Endothelial cell of umbilical vein (primary cell): ENCODE results near the gene SLCO6A1. TPM values are rescaled to one million over a fixed set of nuclear protein-coding genes. Genes with fewer than 3 reads are reported as not detected.

Experiments
- BruUV-seq: library from RNA; stranded (reverse); fragments of 400-500 nt; replicated peaks from 2 replicates; lab custom pipeline; 2021; lab: Mats Ljungman, UMichigan
- CTCF ChIA-PET: fragments of 300-600, 350-600 bp; sonication (Branson Sonifier 250); formaldehyde crosslinking; loops from one replicate; lab custom pipeline; 2021; ENCODE audit warnings: antibody characterized with exemption, inconsistent platforms; lab: Charles Lee
- POLR2A ChIA-PET: fragments of 300-600, 350-600 bp; sonication (Branson Sonifier 250); formaldehyde crosslinking; loops from one replicate; lab custom pipeline; 2021; ENCODE audit warnings: antibody characterized with exemption, inconsistent platforms; lab: Charles Lee
- DNase-seq: peaks from one replicate; pipeline ENCODE4 v3.0.0-alpha.2; 2011; ENCODE audit warnings: low read depth, low spot score
- FAIRE-seq: peaks from 2 replicates; lab custom pipeline; 2011; peaks lifted over from hg19 to GRCh38; lab: Jason Lieb, UNC
- H2AFZ ChIP-seq: 2 replicates; pipeline ENCODE4 v1.6.0; 2012; ENCODE audit warnings: low read depth, low read length, control low read depth, inconsistent platforms
- H3K27ac ChIP-seq: 2 replicates; pipeline ENCODE4 v1.5.1; 2011; ENCODE audit warnings: low read depth, mild to moderate bottlenecking, control low read depth, low read length, moderate library complexity; ENCODE audit not compliant: insufficient read depth
- H3K27me3 ChIP-seq, 2 experiments: 2 replicates each; pipeline versions ENCODE4 v1.6.0 to v1.6.1; 2011; ENCODE audit warnings: low read length in 2 of 2, mixed read lengths in 1 of 2; ENCODE audit not compliant: control insufficient read depth in 2 of 2, insufficient read depth in 2 of 2
- H3K36me3 ChIP-seq, 2 experiments: 2 replicates in 1 of 2; 3 replicates in 1 of 2; pipeline ENCODE4 v1.5.1; 2011; ENCODE audit warnings: low read length in 2 of 2, mild to moderate bottlenecking in 1 of 2, moderate library complexity in 1 of 2; ENCODE audit not compliant: control insufficient read depth in 2 of 2, insufficient read depth in 2 of 2; ENCODE audit errors: extremely low read depth in 1 of 2
- H3K4me1 ChIP-seq: 3 replicates; pipeline ENCODE4 v1.5.1; 2011; ENCODE audit warnings: mild to moderate bottlenecking, low read length; ENCODE audit not compliant: control insufficient read depth, insufficient read depth; ENCODE audit errors: extremely low read depth
- H3K4me2 ChIP-seq: 2 replicates; pipeline ENCODE4 v1.6.1; 2011; ENCODE audit warnings: low read length, control low read depth, mixed read lengths; ENCODE audit not compliant: insufficient read depth
- H3K4me3 ChIP-seq, 3 experiments: fragments of 200-600 bp in 1 of 3; sonication (generic), shearing (Covaris generic) in 1 of 3; replicated peaks in 1 of 3; 2 replicates each; pipeline ENCODE4 v1.5.1; 2011 to 2016; ENCODE audit warnings: control low read depth in 3 of 3, low read length in 3 of 3, mild to moderate bottlenecking in 2 of 3, inconsistent platforms in 1 of 3, low read depth in 1 of 3, moderate library complexity in 1 of 3; ENCODE audit not compliant: insufficient read depth in 1 of 3
- H3K79me2 ChIP-seq: 2 replicates; pipeline ENCODE4 v1.6.0; 2012; ENCODE audit warnings: low read length, inconsistent platforms; ENCODE audit not compliant: control insufficient read depth, insufficient read depth
- H3K9ac ChIP-seq: replicated peaks from 2 replicates; pipeline ENCODE3; 2011; ENCODE audit warnings: low read length, control low read depth; ENCODE audit not compliant: insufficient read depth; ENCODE audit errors: extremely low read depth
- H3K9me1 ChIP-seq: replicated peaks from 3 replicates; pipeline ENCODE4 v1.6.0; 2011; ENCODE audit warnings: mild to moderate bottlenecking, low read length; ENCODE audit not compliant: control insufficient read depth, insufficient read depth; ENCODE audit errors: extremely low read depth
- H3K9me3 ChIP-seq: replicated peaks from 2 replicates; pipeline ENCODE4 v1.5.1; 2012; ENCODE audit warnings: low read length, inconsistent platforms; ENCODE audit not compliant: control insufficient read depth, insufficient read depth
- H4K20me1 ChIP-seq: replicated peaks from 2 replicates; pipeline ENCODE3; 2011; ENCODE audit warnings: mild to moderate bottlenecking, low read length; ENCODE audit not compliant: control insufficient read depth, insufficient read depth; ENCODE audit errors: extremely low read depth
- CTCF ChIP-seq, 2 donors: IDR thresholded peaks; 1 replicate in 1 of 2; 2 replicates in 1 of 2; pipeline ENCODE4 v1.5.1; 2011; ENCODE audit warnings: low read length in 2 of 2, mild to moderate bottlenecking in 2 of 2, moderate library complexity in 2 of 2, control low read depth in 1 of 2, inconsistent platforms in 1 of 2, low read depth in 1 of 2; ENCODE audit not compliant: insufficient read depth in 1 of 2; ENCODE audit errors: extremely low read depth in 1 of 2
- EZH2 ChIP-seq: IDR thresholded peaks from 2 replicates; pipeline ENCODE4 v1.6.1; 2012; ENCODE audit warnings: borderline replicate concordance, low read depth, mild to moderate bottlenecking, moderate library complexity, low read length, inconsistent platforms; ENCODE audit not compliant: severe bottlenecking
- FOS ChIP-seq: IDR thresholded peaks from 2 replicates; pipeline ENCODE4 v1.6.1; 2011; ENCODE audit warnings: mild to moderate bottlenecking, low read length, moderate library complexity, borderline replicate concordance; ENCODE audit not compliant: insufficient read depth
- GATA2 ChIP-seq: IDR thresholded peaks from 2 replicates; pipeline ENCODE4 v1.7.0; 2011; ENCODE audit warnings: low read depth, mild to moderate bottlenecking, moderate library complexity, mixed read lengths, low read length; ENCODE audit not compliant: insufficient read length, insufficient read depth
- JUN ChIP-seq: IDR thresholded peaks from 2 replicates; pipeline ENCODE4 v1.6.1; 2011; ENCODE audit warnings: borderline replicate concordance, low read depth; ENCODE audit not compliant: insufficient read length, insufficient read depth
- MAX ChIP-seq: IDR thresholded peaks from 2 replicates; pipeline ENCODE4 v1.6.1; 2011; ENCODE audit not compliant: insufficient read depth, insufficient read length
- MYC ChIP-seq: IDR thresholded peaks from one replicate; pipeline ENCODE4 v1.6.1; 2011; ENCODE audit warnings: mild to moderate bottlenecking, low read depth, low read length
- POLR2A ChIP-seq: IDR thresholded peaks from 2 replicates; pipeline ENCODE4 v1.6.1; 2012; ENCODE audit warnings: low read depth, mild to moderate bottlenecking, control low read depth, low read length
- POLR2AphosphoS5 ChIP-seq: IDR thresholded peaks from 2 replicates; pipeline ENCODE4 v1.6.1; 2012; ENCODE audit warnings: low read depth, mild to moderate bottlenecking, control low read depth, low read length, moderate library complexity; ENCODE audit not compliant: insufficient read depth
- dilution Hi-C: fragments of 300-500 bp; cut with MboI; formaldehyde crosslinking; loops from one replicate; pipeline ENCODE4 v1.15.0; 2019; ENCODE audit warnings: low sequenced_read_pairs; ENCODE audit not compliant: extremely low pct_ligation_motif_present
- intact Hi-C: fragments of 100-400 bp; cut with micrococcal nuclease; formaldehyde crosslinking; loops from one replicate; pipeline ENCODE4 v1.10.0; 2022
- polyA plus RNA-seq, 4 experiments: library from polyadenylated mRNA; depleted of rRNA in 3 of 4; stranded (reverse) in 3 of 4; unstranded in 1 of 4; fragments of >200 nt; gene quantifications; 2 replicates each; pipeline versions ENCODE4 v1.2.1 to v1.2.3, GENCODE V29; 2011 to 2012; ENCODE audit warnings: missing spikeins in 1 of 4
- total RNA-seq: library from RNA; stranded (reverse); gene quantifications from 2 replicates; pipeline ENCODE4 v1.2.3, GENCODE V29; 2021

The SLCO6A1 gene
- total and polyA plus RNA-seq, 2 donors (not counting 3 experiments of a cell fraction or from before 2014, with no cell fraction given), result not detected

GRCh38 chr5:102523541-102524175 lies 24.9 kb upstream of the SLCO6A1 start:
- H3K79me2 ChIP-seq, result no peaks in the 10 kb centered on the region
- no peak overlapping the region for H3K4me3 ChIP-seq
- dilution Hi-C loops, result no loop called here
- no peak overlapping the region for H3K4me2 ChIP-seq
- intact Hi-C loops, result no loop called here
- no peaks in the 10 kb centered on the region for H3K36me3 ChIP-seq
- no peak for TF ChIP-seq CTCF (IDR thresholded peaks at IDR 0.05; ENCODE audit: extremely low read depth in 1 of 2, insufficient read depth in 1 of 2, low read depth in 1 of 2, low read length in 2 of 2)
- peaks cover 0 to 2% of the 10 kb centered on the region in 2 experiments for H3K27me3 ChIP-seq
- H2AFZ ChIP-seq, result no peak overlapping the region
- no peaks in the 10 kb centered on the region for H3K4me1 ChIP-seq
- DNase-seq, result no peak
- ChIA-PET POLR2A (no interaction called here), CTCF (no interaction called here)
- H3K9me3 ChIP-seq, result no peaks in the 10 kb centered on the region
- H3K27ac ChIP-seq, result no peak overlapping the region
- no peak for FAIRE-seq
- no peaks in the 10 kb centered on the region for H3K9me1 ChIP-seq
- BruUV-seq, result no TSS peak
- no peaks in the 10 kb centered on the region for H4K20me1 ChIP-seq
- H3K9ac ChIP-seq, result no peak overlapping the region

GRCh38 chr5:102511666-102512065 lies 12.9 kb upstream of the SLCO6A1 start:
- Histone ChIP-seq H4K20me1 (no peaks in the 10 kb centered on the region), H3K9me1 (no peaks in the 10 kb centered on the region), H2AFZ (no peak overlapping the region), H3K27ac (no peak overlapping the region), H3K9ac (no peak overlapping the region), H3K27me3 (no peaks in the 10 kb centered on the region), H3K4me2 (no peak overlapping the region), H3K4me1 (no peaks in the 10 kb centered on the region), H3K9me3 (no peaks in the 10 kb centered on the region), H3K79me2 (no peaks in the 10 kb centered on the region), H3K4me3 (no peak overlapping the region), H3K36me3 (no peaks in the 10 kb centered on the region)
- dilution Hi-C loops, result no loop called here
- intact Hi-C loops, result no loop called here
- POLR2A ChIA-PET, result no interaction called here
- TF ChIP-seq EZH2, result no peak
- TF ChIP-seq CTCF (IDR thresholded peaks at IDR 0.05; ENCODE audit: extremely low read depth in 1 of 2, insufficient read depth in 1 of 2, low read depth in 1 of 2, low read length in 2 of 2), result no peak
- no peak for TF ChIP-seq FOS
- no peak for TF ChIP-seq GATA2
- no peak for TF ChIP-seq POLR2AphosphoS5
- no peak for TF ChIP-seq MAX
- TF ChIP-seq POLR2A, result no peak
- TF ChIP-seq JUN, result no peak
- TF ChIP-seq MYC, result no peak
- no TSS peak for BruUV-seq
- FAIRE-seq, result no peak
- DNase-seq, result peak; percentile 15
- CTCF ChIA-PET, result no interaction called here
